HCT116 (cell line): Measurements from ENCODE around the gene TRIM62. TPM values are rescaled to one million over a fixed set of nuclear protein-coding genes. Genes with fewer than 3 reads are reported as not detected.

Experiments used
- ATAC-seq: fragments of 200-7000 bp; cut with Tn5 transposase; 2 replicates; pipeline ENCODE4 v1.9.1; 2020; ENCODE audit warnings: mild to moderate bottlenecking, moderate library complexity
- BruUV-seq: library from RNA; stranded (reverse); fragments of 400-500 nt; replicated peaks from 2 replicates; lab custom pipeline; 2021; lab: Mats Ljungman, UMichigan
- CTCF ChIA-PET: fragments of 300-600 bp; sonication (Branson Sonifier 250); formaldehyde crosslinking; loops from one replicate; lab custom pipeline; 2021; ENCODE audit warnings: antibody characterized with exemption; lab: Charles Lee
- POLR2A ChIA-PET: fragments of 300-600, 350-600 bp; sonication (Branson Sonifier 250); formaldehyde crosslinking; loops from one replicate; lab custom pipeline; 2021; ENCODE audit warnings: antibody characterized with exemption; lab: Charles Lee
- RAD21 ChIA-PET, 2 experiments: fragments of 300-600 bp; sonication (Branson Sonifier 250); formaldehyde crosslinking; loops; one replicate each; lab custom pipeline; 2023; ENCODE audit warnings: low total read pairs in 2 of 2; ENCODE audit not compliant: uncharacterized antibody in 2 of 2, unreplicated experiment in 2 of 2, low non-redundant PET in 1 of 2; lab: Charles Lee
- DNase-seq: peaks from one replicate; pipeline ENCODE4 v3.0.0-alpha.2; 2010; ENCODE audit warnings: low read depth, low spot score
- H2AFZ ChIP-seq: fragments of 200-600 bp; shearing (Covaris generic), sonication (generic); 2 replicates; pipeline ENCODE4 v1.6.1; 2017; ENCODE audit warnings: low read depth, mixed run types, mixed read lengths, antibody characterized with exemption, low read length; ENCODE audit not compliant: poor library complexity, severe bottlenecking
- H3K27ac ChIP-seq: 2 replicates; pipeline ENCODE4 v1.5.1; 2012; ENCODE audit warnings: low read depth, low read length
- H3K27me3 ChIP-seq: fragments of 200-600 bp; sonication (generic); 2 replicates; pipeline ENCODE4 v1.6.1; 2016; ENCODE audit warnings: mixed run types, low read length, mixed read lengths; ENCODE audit not compliant: insufficient read depth
- H3K36me3 ChIP-seq, 2 experiments: fragments of 200-500 bp in 1 of 2; fragments of 200-600 bp in 1 of 2; sonication (Bioruptor generic) in 1 of 2; sonication (generic) in 1 of 2; 2 replicates each; pipeline versions ENCODE4 v1.5.1 to v1.6.1; 2014 to 2016; ENCODE audit warnings: low read length in 2 of 2, inconsistent platforms in 1 of 2, mixed read lengths in 1 of 2, mixed run types in 1 of 2; ENCODE audit not compliant: insufficient read depth in 2 of 2, control insufficient read depth in 1 of 2
- H3K4me1 ChIP-seq, 2 experiments: fragments of 200-600 bp in 1 of 2; sonication (generic) in 1 of 2; 2 replicates each; pipeline versions ENCODE4 v1.5.1 to v1.6.1; 2012 to 2017; ENCODE audit warnings: low read length in 2 of 2, inconsistent platforms in 1 of 2, mild to moderate bottlenecking in 1 of 2, mixed read lengths in 1 of 2, mixed run types in 1 of 2, moderate library complexity in 1 of 2; ENCODE audit not compliant: insufficient read depth in 2 of 2, control insufficient read depth in 1 of 2
- H3K4me2 ChIP-seq: fragments of 200-600 bp; sonication (generic); 2 replicates; pipeline ENCODE4 v1.6.1; 2017; ENCODE audit warnings: mixed run types, low read length, mixed read lengths
- H3K4me3 ChIP-seq, 2 experiments: fragments of 200-600 bp in 1 of 2; sonication (generic) in 1 of 2; replicated peaks in 1 of 2; 2 replicates each; pipeline ENCODE4 v1.5.1; 2011 to 2016; ENCODE audit warnings: low read length in 2 of 2, control low read depth in 1 of 2, low read depth in 1 of 2, mild to moderate bottlenecking in 1 of 2, mixed read lengths in 1 of 2, mixed run types in 1 of 2
- H3K79me2 ChIP-seq: fragments of 200-600 bp; sonication (generic); 2 replicates; pipeline ENCODE4 v1.6.1; 2017; ENCODE audit warnings: mild to moderate bottlenecking, mixed run types, low read length, moderate library complexity, mixed read lengths; ENCODE audit not compliant: insufficient read depth
- H3K9ac ChIP-seq: fragments of 200-600 bp; sonication (generic); 2 replicates; pipeline ENCODE4 v1.6.1; 2016; ENCODE audit warnings: low read length, mixed read lengths
- H3K9me2 ChIP-seq: fragments of 200-600 bp; sonication (generic), shearing (Covaris generic); 2 replicates; pipeline ENCODE4 v1.6.1; 2017; ENCODE audit warnings: mixed run types, mild to moderate bottlenecking, moderate library complexity; ENCODE audit not compliant: insufficient read depth
- H3K9me3 ChIP-seq, 2 experiments: fragments of 200-500 bp in 1 of 2; fragments of 200-600 bp in 1 of 2; sonication (Bioruptor generic) in 1 of 2; sonication (generic) in 1 of 2; 2 replicates each; pipeline ENCODE4 v1.6.1; 2014 to 2017; ENCODE audit warnings: low read length in 2 of 2, mixed read lengths in 2 of 2, inconsistent platforms in 1 of 2, low read depth in 1 of 2, mild to moderate bottlenecking in 1 of 2, mixed run types in 1 of 2, moderate library complexity in 1 of 2; ENCODE audit not compliant: control insufficient read depth in 1 of 2, insufficient read depth in 1 of 2
- H4K20me1 ChIP-seq: fragments of 200-600 bp; sonication (generic), shearing (Covaris generic); 2 replicates; pipeline ENCODE4 v1.6.1; 2017; ENCODE audit warnings: mixed run types, mild to moderate bottlenecking, moderate library complexity; ENCODE audit not compliant: insufficient read depth
- ATF3 ChIP-seq: IDR thresholded peaks from 2 replicates; pipeline ENCODE4 v1.6.1; 2012
- EGR1 ChIP-seq: IDR thresholded peaks from 2 replicates; pipeline ENCODE4 v1.6.1; 2012; ENCODE audit warnings: low read depth
- ELF1 ChIP-seq: IDR thresholded peaks from 2 replicates; pipeline ENCODE4 v1.6.1; 2012; ENCODE audit warnings: low read depth, borderline replicate concordance
- EZH2phosphoT487 ChIP-seq: fragments of 200-600 bp; IDR thresholded peaks from 2 replicates; pipeline ENCODE4 v1.6.1; 2018; ENCODE audit warnings: antibody characterized with exemption, borderline replicate concordance
- FOSL1 ChIP-seq: IDR thresholded peaks from 2 replicates; pipeline ENCODE4 v1.6.1; 2012; ENCODE audit warnings: low read depth
- JUND ChIP-seq: IDR thresholded peaks from 2 replicates; pipeline ENCODE4 v1.6.1; 2012
- MAX ChIP-seq: IDR thresholded peaks from 2 replicates; pipeline ENCODE4 v1.6.1; 2012
- POLR2A ChIP-seq: IDR thresholded peaks from 2 replicates; pipeline ENCODE4 v1.7.0; 2011; ENCODE audit warnings: borderline replicate concordance; ENCODE audit not compliant: insufficient read depth, insufficient read length; ENCODE audit errors: extremely low read depth
- RAD21 ChIP-seq: IDR thresholded peaks from 2 replicates; pipeline ENCODE4 v1.6.1; 2012; ENCODE audit warnings: low read depth, mild to moderate bottlenecking
- SIN3A ChIP-seq: IDR thresholded peaks from 2 replicates; pipeline ENCODE4 v1.6.1; 2012; ENCODE audit warnings: low read depth
- TCF7L2 ChIP-seq: IDR thresholded peaks from 2 replicates; pipeline ENCODE4 v1.7.0; 2011; ENCODE audit warnings: borderline replicate concordance, inconsistent platforms; ENCODE audit not compliant: insufficient read depth, insufficient read length; ENCODE audit errors: extremely low read depth
- ZBTB33 ChIP-seq: IDR thresholded peaks from 2 replicates; pipeline ENCODE4 v1.6.1; 2011; ENCODE audit warnings: mild to moderate bottlenecking, low read length, moderate library complexity; ENCODE audit not compliant: insufficient replicate concordance; ENCODE audit errors: extremely low read depth
- ZFX ChIP-seq: fragments of 450-650 bp; IDR thresholded peaks from 2 replicates; pipeline ENCODE4 v1.6.1; 2017
- intact Hi-C: fragments of 100-400 bp; cut with micrococcal nuclease; formaldehyde crosslinking; loops from 2 replicates; pipeline ENCODE4 v1.10.0; 2022
- total RNA-seq: library from RNA; stranded (reverse); gene quantifications from one replicate; pipeline ENCODE4 v1.2.1, GENCODE V29; 2021; ENCODE audit not compliant: unreplicated experiment
- TF ChIP-seq, protein P1 (sequence below): IDR thresholded peaks from 2 replicates; pipeline ENCODE4 v1.6.1; 2012; ENCODE audit warnings: low read depth

The TRIM62 gene
- total RNA-seq, 1 experiment from 2014 or later: 6.5 TPM

- H3K9me2 ChIP-seq: no peaks in the 10 kb centered on the region
- ChIA-PET POLR2A (no interaction called here), CTCF (interaction anchor here (1.1 kb wide), 1 partner anchor 311 kb away, joined by 3 read pairs; no protein-coding TSS in a partner anchor), RAD21 (no interaction called here)
- H3K4me2 ChIP-seq: no peak overlapping the region
- H3K4me3 ChIP-seq: no peak overlapping the region
- H3K9me3 ChIP-seq: no peaks in the 10 kb centered on the region
- no peak overlapping the region for H3K27ac ChIP-seq
- 0 out of 4 replicates have a peak, but pooled peaks cover 0 to 4% of the 10 kb centered on the region in 2 experiments for H3K4me1 ChIP-seq
- DNase-seq: no peak
- H3K36me3 ChIP-seq: peaks cover 0 to 3% of the 10 kb centered on the region in 2 experiments; a peak in 1 of 4 replicates
- no peak for ATAC-seq
- intact Hi-C loops: no loop called here
- H2AFZ ChIP-seq: no peak overlapping the region
- BruUV-seq: no TSS peak
- no peaks in the 10 kb centered on the region for H3K79me2 ChIP-seq
- no peaks in the 10 kb centered on the region for H4K20me1 ChIP-seq
- TF ChIP-seq, protein P1, sequence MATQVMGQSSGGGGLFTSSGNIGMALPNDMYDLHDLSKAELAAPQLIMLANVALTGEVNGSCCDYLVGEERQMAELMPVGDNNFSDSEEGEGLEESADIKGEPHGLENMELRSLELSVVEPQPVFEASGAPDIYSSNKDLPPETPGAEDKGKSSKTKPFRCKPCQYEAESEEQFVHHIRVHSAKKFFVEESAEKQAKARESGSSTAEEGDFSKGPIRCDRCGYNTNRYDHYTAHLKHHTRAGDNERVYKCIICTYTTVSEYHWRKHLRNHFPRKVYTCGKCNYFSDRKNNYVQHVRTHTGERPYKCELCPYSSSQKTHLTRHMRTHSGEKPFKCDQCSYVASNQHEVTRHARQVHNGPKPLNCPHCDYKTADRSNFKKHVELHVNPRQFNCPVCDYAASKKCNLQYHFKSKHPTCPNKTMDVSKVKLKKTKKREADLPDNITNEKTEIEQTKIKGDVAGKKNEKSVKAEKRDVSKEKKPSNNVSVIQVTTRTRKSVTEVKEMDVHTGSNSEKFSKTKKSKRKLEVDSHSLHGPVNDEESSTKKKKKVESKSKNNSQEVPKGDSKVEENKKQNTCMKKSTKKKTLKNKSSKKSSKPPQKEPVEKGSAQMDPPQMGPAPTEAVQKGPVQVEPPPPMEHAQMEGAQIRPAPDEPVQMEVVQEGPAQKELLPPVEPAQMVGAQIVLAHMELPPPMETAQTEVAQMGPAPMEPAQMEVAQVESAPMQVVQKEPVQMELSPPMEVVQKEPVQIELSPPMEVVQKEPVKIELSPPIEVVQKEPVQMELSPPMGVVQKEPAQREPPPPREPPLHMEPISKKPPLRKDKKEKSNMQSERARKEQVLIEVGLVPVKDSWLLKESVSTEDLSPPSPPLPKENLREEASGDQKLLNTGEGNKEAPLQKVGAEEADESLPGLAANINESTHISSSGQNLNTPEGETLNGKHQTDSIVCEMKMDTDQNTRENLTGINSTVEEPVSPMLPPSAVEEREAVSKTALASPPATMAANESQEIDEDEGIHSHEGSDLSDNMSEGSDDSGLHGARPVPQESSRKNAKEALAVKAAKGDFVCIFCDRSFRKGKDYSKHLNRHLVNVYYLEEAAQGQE: no peak
- no peak for TF ChIP-seq POLR2A
- TF ChIP-seq EGR1: no peak
- no peak for TF ChIP-seq ZFX
- H3K27me3 ChIP-seq: no peaks in the 10 kb centered on the region
- H3K9ac ChIP-seq: no peak overlapping the region
Measured at GRCh38 chr1:33148615-33149014, 33.2 kb downstream of the TRIM62 start.

DNA sequence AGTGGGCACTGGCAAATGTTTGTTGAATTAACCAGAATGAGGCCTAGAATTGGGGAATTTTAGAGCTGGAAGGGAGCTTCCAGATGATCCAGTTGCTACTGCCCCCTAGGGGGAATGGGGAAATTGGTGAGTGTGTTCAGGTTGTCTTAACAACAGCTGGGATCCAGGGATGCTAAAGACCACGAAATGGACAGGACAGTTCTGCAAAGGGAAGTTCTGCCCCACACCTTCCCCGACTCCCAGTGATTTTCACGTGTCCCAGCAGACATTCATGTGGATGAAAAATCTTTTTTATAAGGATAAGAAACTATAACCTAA lies 33.9 kb downstream of the TRIM62 start:
- peaks cover 0 to 3% of the 10 kb centered on the region in 2 experiments; a peak in 1 of 4 replicates for H3K36me3 ChIP-seq
- ATAC-seq: peak; percentile 75
- ChIA-PET POLR2A (no interaction called here), RAD21 (no interaction called here), CTCF (interaction anchor here (0.5 to 1.1 kb wide), 4 partner anchors 8 to 312 kb away, joined by 3 to 5 read pairs (median 3); no protein-coding TSS in a partner anchor)
- DNase-seq: peak; percentile 26
- 0 out of 4 replicates have a peak, but pooled peaks cover 0 to 4% of the 10 kb centered on the region in 2 experiments for H3K4me1 ChIP-seq
- H4K20me1 ChIP-seq: no peaks in the 10 kb centered on the region
- H2AFZ ChIP-seq: no peak overlapping the region
- no peak overlapping the region for H3K4me2 ChIP-seq
- intact Hi-C loops: no loop called here
- H3K9ac ChIP-seq: no peak overlapping the region
- no peaks in the 10 kb centered on the region for H3K79me2 ChIP-seq
- BruUV-seq: no TSS peak
- no peak overlapping the region for H3K27ac ChIP-seq
- no peaks in the 10 kb centered on the region for H3K27me3 ChIP-seq
- no peak overlapping the region for H3K4me3 ChIP-seq
- H3K9me2 ChIP-seq: no peaks in the 10 kb centered on the region
- H3K9me3 ChIP-seq: no peaks in the 10 kb centered on the region
- TF ChIP-seq TCF7L2 (no peak), ZFX (no peak), EZH2phosphoT487 (no peak), RAD21 (peak; percentile 53), ELF1 (no peak), MAX (no peak), JUND (no peak), SIN3A (no peak), ZBTB33 (no peak), EGR1 (no peak), FOSL1 (no peak), ATF3 (no peak)
